HG03196 (cell line): ENCODE data around the gene SLC22A23.

Experiments used
- ATAC-seq: cut with Tn5 transposase; IDR thresholded peaks from one replicate; pipeline ENCODE4 v1.9.1; 2021; ENCODE audit not compliant: unreplicated experiment

Gene SLC22A23

GRCh38 chr6:3356056-3356823 lies 100.6 kb downstream of the SLC22A23 start:
- peak; percentile 88 for ATAC-seq

- no peak for ATAC-seq
Measured at GRCh38 chr6:3355358-3356055, 101.3 kb downstream of the SLC22A23 start.

GRCh38 chr6:3355011-3355357 lies 101.9 kb downstream of the SLC22A23 start:
- ATAC-seq = no peak

- no peak for ATAC-seq
Measured at GRCh38 chr6:3353939-3354338, 102.9 kb downstream of the SLC22A23 start.

- ATAC-seq = no peak
Measured at GRCh38 chr6:3353213-3353903, 103.5 kb downstream of the SLC22A23 start.

- no peak for ATAC-seq
Measured at GRCh38 chr6:3352678-3353077, 104.2 kb downstream of the SLC22A23 start.

GRCh38 chr6:3351829-3352524 lies 104.9 kb downstream of the SLC22A23 start:
- no peak for ATAC-seq

- ATAC-seq = no peak
Measured at GRCh38 chr6:3351105-3351676, 105.7 kb downstream of the SLC22A23 start.

GRCh38 chr6:3350252-3350796 lies 106.5 kb downstream of the SLC22A23 start:
- ATAC-seq = no peak

GRCh38 chr6:3349388-3350251 lies 107.2 kb downstream of the SLC22A23 start:
- no peak for ATAC-seq

- no peak for ATAC-seq
Measured at GRCh38 chr6:3348821-3349220, 108.0 kb downstream of the SLC22A23 start.

GRCh38 chr6:3347826-3348225 lies 109.0 kb downstream of the SLC22A23 start:
- no peak for ATAC-seq

GRCh38 chr6:3347247-3347646 lies 109.6 kb downstream of the SLC22A23 start:
- ATAC-seq = no peak

GRCh38 chr6:3346476-3346875 lies 110.4 kb downstream of the SLC22A23 start:
- no peak for ATAC-seq

GRCh38 chr6:3345836-3346235 lies 111.0 kb downstream of the SLC22A23 start:
- ATAC-seq = no peak

- ATAC-seq = no peak
Measured at GRCh38 chr6:3343089-3343883, 113.6 kb downstream of the SLC22A23 start.

GRCh38 chr6:3341467-3341866 lies 115.4 kb downstream of the SLC22A23 start:
- ATAC-seq = no peak

GRCh38 chr6:3340894-3341293 lies 116.0 kb downstream of the SLC22A23 start:
- no peak for ATAC-seq

- no peak for ATAC-seq
Measured at GRCh38 chr6:3340358-3340802, 116.5 kb downstream of the SLC22A23 start.
